IMR-90 (cell line): Measurements from ENCODE around the gene ASTN2. TPM values are rescaled to one million over a fixed set of nuclear protein-coding genes. Genes with fewer than 3 reads are reported as not detected.

Source experiments
- ATAC-seq: fragments of 200-7000 bp; cut with Tn5 transposase; 2 replicates; pipeline ENCODE4 v1.9.1; 2020; ENCODE audit warnings: low read depth, mild to moderate bottlenecking, moderate library complexity
- BruUV-seq: library from RNA; stranded (reverse); fragments of 400-500 nt; replicated peaks from 2 replicates; lab custom pipeline; 2021; lab: Mats Ljungman, UMichigan
- CTCF ChIA-PET: fragments of 300-600 bp; formaldehyde crosslinking; extraction: SDS; loops from one replicate; lab custom pipeline; 2021; ENCODE audit warnings: antibody characterized with exemption; lab: Yijun Ruan, JAX
- POLR2A ChIA-PET: fragments of 300-600 bp; sonication (Branson Sonifier 250); formaldehyde crosslinking; loops from one replicate; lab custom pipeline; 2022; ENCODE audit warnings: antibody characterized with exemption; ENCODE audit not compliant: unreplicated experiment; lab: Charles Lee
- DNase-seq: peaks from one replicate; pipeline ENCODE4 v3.0.0; 2013
- H2AFZ ChIP-seq: replicated peaks from 2 replicates; pipeline ENCODE3; 2013; ENCODE audit warnings: low read length, mild to moderate bottlenecking; ENCODE audit not compliant: poor library complexity
- H2AK5ac ChIP-seq: 2 replicates; pipeline ENCODE4 v1.6.1; 2013; ENCODE audit warnings: low read depth, low read length, inconsistent platforms
- H2AK9ac ChIP-seq: replicated peaks from 2 replicates; pipeline ENCODE3; 2013; ENCODE audit warnings: mild to moderate bottlenecking, low read depth, low read length, moderate library complexity; ENCODE audit not compliant: poor library complexity
- H2BK120ac ChIP-seq: 2 replicates; pipeline ENCODE4 v1.6.1; 2013; ENCODE audit warnings: low read depth, low read length, inconsistent platforms
- H2BK15ac ChIP-seq: 3 replicates; pipeline ENCODE4 v1.6.1; 2013; ENCODE audit warnings: low read depth, low read length, inconsistent platforms
- H2BK20ac ChIP-seq: 2 replicates; pipeline ENCODE4 v1.6.1; 2013; ENCODE audit warnings: low read depth, mild to moderate bottlenecking, inconsistent platforms, low read length, moderate library complexity
- H2BK5ac ChIP-seq: 2 replicates; pipeline ENCODE4 v1.6.1; 2013; ENCODE audit warnings: mild to moderate bottlenecking, low read depth, low read length, inconsistent platforms; ENCODE audit not compliant: poor library complexity, severe bottlenecking
- H3K14ac ChIP-seq: replicated peaks from 2 replicates; pipeline ENCODE4 v1.6.1; 2013; ENCODE audit warnings: low read depth, low read length, inconsistent platforms
- H3K18ac ChIP-seq: 2 replicates; pipeline ENCODE4 v1.6.1; 2013; ENCODE audit warnings: low read depth, low read length, control low read depth
- H3K23ac ChIP-seq: 2 replicates; pipeline ENCODE4 v1.6.1; 2013; ENCODE audit warnings: low read depth, low read length, inconsistent platforms
- H3K27ac ChIP-seq: 2 replicates; pipeline ENCODE4 v1.5.1; 2013; ENCODE audit warnings: mild to moderate bottlenecking, control low read depth, low read length; ENCODE audit not compliant: insufficient read depth
- H3K27me3 ChIP-seq: 2 replicates; pipeline ENCODE4 v1.6.1; 2013; ENCODE audit warnings: low read length; ENCODE audit not compliant: control insufficient read depth, insufficient read depth
- H3K36me3 ChIP-seq: 2 replicates; pipeline ENCODE4 v1.6.1; 2013; ENCODE audit warnings: low read length, mixed read lengths; ENCODE audit not compliant: control insufficient read depth, insufficient read depth
- H3K4ac ChIP-seq: 2 replicates; pipeline ENCODE4 v1.6.1; 2013; ENCODE audit warnings: low read depth, low read length, inconsistent platforms
- H3K4me1 ChIP-seq: 2 replicates; pipeline ENCODE4 v1.6.1; 2013; ENCODE audit warnings: low read length, mixed read lengths; ENCODE audit not compliant: control insufficient read depth, insufficient read depth
- H3K4me2 ChIP-seq: 2 replicates; pipeline ENCODE4 v1.6.1; 2013; ENCODE audit warnings: low read depth, mild to moderate bottlenecking, control low read depth, low read length, moderate library complexity
- H3K4me3 ChIP-seq: 2 replicates; pipeline ENCODE4 v1.5.1; 2013; ENCODE audit warnings: low read depth, mild to moderate bottlenecking, control low read depth, low read length, moderate library complexity; ENCODE audit not compliant: insufficient read depth
- H3K56ac ChIP-seq: 2 replicates; pipeline ENCODE4 v1.6.1; 2013; ENCODE audit warnings: low read length, inconsistent platforms; ENCODE audit not compliant: insufficient read depth; ENCODE audit errors: extremely low read depth
- H3K79me1 ChIP-seq, 2 experiments: 2 replicates each; pipeline ENCODE4 v1.6.1; 2013; ENCODE audit warnings: low read length in 2 of 2, inconsistent platforms in 1 of 2, low read depth in 1 of 2
- H3K9ac ChIP-seq: 2 replicates; pipeline ENCODE4 v1.6.1; 2013; ENCODE audit warnings: low read depth, low read length, control low read depth
- H3K9me1 ChIP-seq: 2 replicates; pipeline ENCODE4 v1.6.1; 2013; ENCODE audit warnings: low read length, inconsistent platforms; ENCODE audit not compliant: insufficient read depth
- H3K9me3 ChIP-seq: 2 replicates; pipeline ENCODE4 v1.6.1; 2013; ENCODE audit warnings: low read length; ENCODE audit not compliant: control insufficient read depth, insufficient read depth
- H4K20me1 ChIP-seq: 2 replicates; pipeline ENCODE4 v1.6.1; 2013; ENCODE audit warnings: low read length, inconsistent platforms; ENCODE audit not compliant: insufficient read depth
- H4K5ac ChIP-seq: 2 replicates; pipeline ENCODE4 v1.6.1; 2013; ENCODE audit warnings: mild to moderate bottlenecking, low read depth, low read length, control low read depth
- H4K8ac ChIP-seq, 2 experiments: 2 replicates each; pipeline ENCODE4 v1.6.1; 2013; ENCODE audit warnings: low read depth in 2 of 2, low read length in 2 of 2, control low read depth in 1 of 2, inconsistent platforms in 1 of 2
- H4K91ac ChIP-seq: 2 replicates; pipeline ENCODE4 v1.6.1; 2013; ENCODE audit warnings: low read depth, low read length, inconsistent platforms; ENCODE audit not compliant: insufficient read depth
- BHLHE40 ChIP-seq: fragments of 150-350 bp; IDR thresholded peaks from 2 replicates; pipeline ENCODE4 v1.6.1; 2016; ENCODE audit warnings: mild to moderate bottlenecking, low read depth, low read length
- CEBPB ChIP-seq: IDR thresholded peaks from 2 replicates; pipeline ENCODE4 v1.6.1; 2012; ENCODE audit warnings: low read depth, low read length, improper control_type of control experiment
- CHD1 ChIP-seq: IDR thresholded peaks from 2 replicates; pipeline ENCODE4 v1.6.1; 2012; ENCODE audit warnings: low read depth, low read length, improper control_type of control experiment
- CTCF ChIP-seq: conservative IDR thresholded peaks from 2 replicates; pipeline ENCODE4 v1.5.1; 2012; ENCODE audit warnings: mild to moderate bottlenecking, low read depth, low read length, improper control_type of control experiment
- FOS ChIP-seq: fragments of 150-350 bp; IDR thresholded peaks from 2 replicates; pipeline ENCODE4 v1.6.1; 2016; ENCODE audit warnings: low read depth, low read length
- MAFK ChIP-seq: IDR thresholded peaks from 2 replicates; pipeline ENCODE4 v1.6.1; 2012; ENCODE audit warnings: low read depth, low read length, improper control_type of control experiment
- MAZ ChIP-seq: IDR thresholded peaks from 2 replicates; pipeline ENCODE4 v1.6.1; 2012; ENCODE audit warnings: low read depth, mild to moderate bottlenecking, low read length, improper control_type of control experiment, moderate library complexity, borderline replicate concordance
- MXI1 ChIP-seq: IDR thresholded peaks from 2 replicates; pipeline ENCODE4 v1.6.1; 2012; ENCODE audit warnings: low read depth, mild to moderate bottlenecking, low read length, moderate library complexity, borderline replicate concordance
- NFE2L2 ChIP-seq: fragments of 150-350 bp; IDR thresholded peaks from 2 replicates; pipeline ENCODE4 v1.6.1; 2016; ENCODE audit warnings: low read depth, mild to moderate bottlenecking, low read length
- POLR2A ChIP-seq: IDR thresholded peaks from 2 replicates; pipeline ENCODE4 v1.6.1; 2012; ENCODE audit warnings: mild to moderate bottlenecking, low read depth, low read length
- RAD21 ChIP-seq: IDR thresholded peaks from 2 replicates; pipeline ENCODE4 v1.6.1; 2012; ENCODE audit warnings: low read length, improper control_type of control experiment
- RCOR1 ChIP-seq: IDR thresholded peaks from 2 replicates; pipeline ENCODE4 v1.6.1; 2012; ENCODE audit warnings: mild to moderate bottlenecking, low read length, improper control_type of control experiment; ENCODE audit not compliant: insufficient replicate concordance
- RFX5 ChIP-seq: IDR thresholded peaks from 2 replicates; pipeline ENCODE4 v1.8.0; 2012; ENCODE audit warnings: low read depth, mild to moderate bottlenecking, low read length, moderate library complexity
- SMC3 ChIP-seq: fragments of 150-350 bp; IDR thresholded peaks from 2 replicates; pipeline ENCODE4 v1.6.1; 2016; ENCODE audit warnings: low read depth, mild to moderate bottlenecking, antibody characterized with exemption, low read length, moderate library complexity
- WGBS, 2 experiments: methylation state at CpG; one replicate each; pipeline versions ENCODE4 v1.1.5 to v1.1.7; 2013; ENCODE audit warnings: missing lambda C conversion rate in 2 of 2; ENCODE audit not compliant: insufficient read length in 1 of 2; ENCODE audit errors: extremely low coverage in 2 of 2; 5-methylcytosine and 5-hydroxymethylcytosine counted together
- dilution Hi-C: fragments of 300-500 bp; cut with HindIII; formaldehyde crosslinking; loops from one replicate; pipeline ENCODE4 v1.14.3; 2018; ENCODE audit warnings: low sequenced_read_pairs; ENCODE audit not compliant: unreplicated experiment
- in situ Hi-C: fragments of 300-500 bp; cut with MboI; formaldehyde crosslinking; loops from 3 replicates; pipeline ENCODE4 v1.14.3; 2019; ENCODE audit warnings: low sequenced_read_pairs, inconsistent platforms, mixed read lengths
- intact Hi-C: fragments of 100-400 bp; cut with micrococcal nuclease; formaldehyde crosslinking; loops from 2 replicates; pipeline ENCODE4 v1.10.0; 2022
- polyA plus RNA-seq, 3 experiments: library from polyadenylated mRNA; depleted of rRNA; stranded (reverse); fragments of >200 nt; gene quantifications; 2 replicates each; pipeline ENCODE4 v1.2.3, GENCODE V29; 2012; ENCODE audit warnings: low replicate concordance in 1 of 3
- total RNA-seq: library from RNA; depleted of rRNA; stranded (reverse); fragments of >200 nt; gene quantifications from 2 replicates; pipeline ENCODE4 v1.2.3, GENCODE V29; 2012
- TF ChIP-seq, protein P1 (sequence below): fragments of 150-350 bp; IDR thresholded peaks from 2 replicates; pipeline ENCODE4 v1.6.1; 2017; ENCODE audit warnings: mild to moderate bottlenecking, antibody characterized with exemption, low read length, low read depth
- TF ChIP-seq, protein P2 (sequence below): fragments of 150-350 bp; IDR thresholded peaks from 2 replicates; pipeline ENCODE4 v1.6.1; 2016; ENCODE audit warnings: low read depth, mild to moderate bottlenecking, low read length, moderate library complexity, borderline replicate concordance

Gene ASTN2
- total and polyA plus RNA-seq, 2 of the 4 experiments (the other 2 are of a cell fraction), result 3.8 to 6.8 TPM

GRCh38 chr9:117355542-117355941 is 59.3 kb downstream of the ASTN2 start:
- CTCF ChIA-PET, result no interaction called here

More at GRCh38 chr9:117355542-117355941, 59.3 kb downstream of the ASTN2 start:
- BruUV-seq, result no TSS peak
- WGBS, 2 experiments, result 20% methylated on average over 2 of the region's 3 CpGs; no CpG with 5 or more reads in 1 of the 2 experiments
- no peaks in the 10 kb centered on the region for H3K4me1 ChIP-seq
- H3K56ac ChIP-seq, result no peak overlapping the region
- no peak overlapping the region for H4K91ac ChIP-seq
- no peaks in the 10 kb centered on the region for H3K36me3 ChIP-seq
- no peak overlapping the region for H3K4ac ChIP-seq
- no peak overlapping the region for H3K14ac ChIP-seq
- no peak overlapping the region for H3K4me2 ChIP-seq
- ATAC-seq, result no peak
- H3K79me1 ChIP-seq, result no peaks in the 10 kb centered on the region
- no peak overlapping the region for H2BK20ac ChIP-seq
- H4K5ac ChIP-seq, result no peak overlapping the region
- H2BK5ac ChIP-seq, result no peak overlapping the region
- H4K20me1 ChIP-seq, result no peaks in the 10 kb centered on the region
- no peak overlapping the region for H2BK15ac ChIP-seq
- DNase-seq, result no peak
- H2AK9ac ChIP-seq, result no peak overlapping the region
- dilution Hi-C loops (no loop called here), in situ Hi-C loops (no loop called here), intact Hi-C loops (no loop called here)
- H3K18ac ChIP-seq, result no peak overlapping the region
- no peak overlapping the region for H3K27ac ChIP-seq
- H3K4me3 ChIP-seq, result no peak overlapping the region
- no peak overlapping the region for H2BK120ac ChIP-seq
- no peak overlapping the region for H3K23ac ChIP-seq
- H4K8ac ChIP-seq, result no peak overlapping the region
- H3K9me3 ChIP-seq, result peaks cover 4% of the 10 kb centered on the region; the same call in 1 of the 2 replicates
- no peak for TF ChIP-seq POLR2A
- no peak for TF ChIP-seq MAFK
- TF ChIP-seq CTCF, result no peak
- TF ChIP-seq BHLHE40, result no peak
- TF ChIP-seq, protein P1, sequence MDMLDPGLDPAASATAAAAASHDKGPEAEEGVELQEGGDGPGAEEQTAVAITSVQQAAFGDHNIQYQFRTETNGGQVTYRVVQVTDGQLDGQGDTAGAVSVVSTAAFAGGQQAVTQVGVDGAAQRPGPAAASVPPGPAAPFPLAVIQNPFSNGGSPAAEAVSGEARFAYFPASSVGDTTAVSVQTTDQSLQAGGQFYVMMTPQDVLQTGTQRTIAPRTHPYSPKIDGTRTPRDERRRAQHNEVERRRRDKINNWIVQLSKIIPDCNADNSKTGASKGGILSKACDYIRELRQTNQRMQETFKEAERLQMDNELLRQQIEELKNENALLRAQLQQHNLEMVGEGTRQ, result no peak
- TF ChIP-seq RAD21, result no peak
- no peak for TF ChIP-seq CEBPB
- TF ChIP-seq, protein P2, sequence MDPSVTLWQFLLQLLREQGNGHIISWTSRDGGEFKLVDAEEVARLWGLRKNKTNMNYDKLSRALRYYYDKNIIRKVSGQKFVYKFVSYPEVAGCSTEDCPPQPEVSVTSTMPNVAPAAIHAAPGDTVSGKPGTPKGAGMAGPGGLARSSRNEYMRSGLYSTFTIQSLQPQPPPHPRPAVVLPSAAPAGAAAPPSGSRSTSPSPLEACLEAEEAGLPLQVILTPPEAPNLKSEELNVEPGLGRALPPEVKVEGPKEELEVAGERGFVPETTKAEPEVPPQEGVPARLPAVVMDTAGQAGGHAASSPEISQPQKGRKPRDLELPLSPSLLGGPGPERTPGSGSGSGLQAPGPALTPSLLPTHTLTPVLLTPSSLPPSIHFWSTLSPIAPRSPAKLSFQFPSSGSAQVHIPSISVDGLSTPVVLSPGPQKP, result no peak
- TF ChIP-seq FOS, result no peak
- no peak for TF ChIP-seq RFX5
- no peak for TF ChIP-seq CHD1
- TF ChIP-seq MAZ, result no peak
- TF ChIP-seq NFE2L2, result no peak
- TF ChIP-seq SMC3, result no peak
- no peak for TF ChIP-seq MXI1
- TF ChIP-seq RCOR1, result no peak
- H3K9me1 ChIP-seq, result no peaks in the 10 kb centered on the region
- no peak overlapping the region for H3K9ac ChIP-seq
- H2AK5ac ChIP-seq, result no peak overlapping the region
- H3K27me3 ChIP-seq, result no peaks in the 10 kb centered on the region
- POLR2A ChIA-PET, result no interaction called here
- no peak overlapping the region for H2AFZ ChIP-seq
